ENCODE data around the gene DDX49.
"Not testable (repeated sequence)": the region's sequence is repeated elsewhere in the genome, so short reads cannot be mapped to it uniquely, and the experiment has no call there.

The DDX49 gene

GRCh38 chr19:18903156-18904037, 16.1 kb upstream of the DDX49 start:
- no peaks in the 10 kb centered on the region for H3K9me3 Mint-ChIP-seq
- no peak overlapping the region for H3K4me3 Mint-ChIP-seq
- no peaks in the 10 kb centered on the region for H3K27me3 Mint-ChIP-seq
- H3K27ac Mint-ChIP-seq: no peak overlapping the region
- H3K4me1 Mint-ChIP-seq: no peaks in the 10 kb centered on the region
- peaks cover 6% of the 10 kb centered on the region for H3K36me3 Mint-ChIP-seq

GRCh38 chr19:18904334-18905057, 15.0 kb upstream of the DDX49 start:
- H3K36me3 Mint-ChIP-seq: peaks cover 6% of the 10 kb centered on the region
- no peak overlapping the region for H3K27ac Mint-ChIP-seq
- no peaks in the 10 kb centered on the region for H3K9me3 Mint-ChIP-seq
- H3K27me3 Mint-ChIP-seq: no peaks in the 10 kb centered on the region
- H3K4me3 Mint-ChIP-seq: no peak overlapping the region
- peaks cover under 1% of the 10 kb centered on the region for H3K4me1 Mint-ChIP-seq

- Mint-ChIP-seq H3K36me3 (peaks cover 8% of the 10 kb centered on the region), H3K4me3 (no peak overlapping the region), H3K4me1 (peaks cover 4% of the 10 kb centered on the region), H3K27me3 (no peaks in the 10 kb centered on the region), H3K9me3 (no peaks in the 10 kb centered on the region), H3K27ac (no peak overlapping the region)
Observed at GRCh38 chr19:18905058-18905456, 14.5 kb upstream of the DDX49 start.

GRCh38 chr19:18905513-18906236, 13.8 kb upstream of the DDX49 start:
- no peaks in the 10 kb centered on the region for H3K27me3 Mint-ChIP-seq
- H3K4me3 Mint-ChIP-seq: no peak overlapping the region
- H3K36me3 Mint-ChIP-seq: peaks cover 8% of the 10 kb centered on the region
- H3K27ac Mint-ChIP-seq: no peak overlapping the region
- H3K9me3 Mint-ChIP-seq: no peaks in the 10 kb centered on the region
- H3K4me1 Mint-ChIP-seq: peaks cover 4% of the 10 kb centered on the region

GRCh38 chr19:18906605-18907519, 12.7 kb upstream of the DDX49 start:
- Mint-ChIP-seq H3K4me1 (peaks cover 4% of the 10 kb centered on the region), H3K36me3 (peaks cover 8% of the 10 kb centered on the region), H3K9me3 (no peaks in the 10 kb centered on the region), H3K27me3 (no peaks in the 10 kb centered on the region), H3K27ac (no peak overlapping the region), H3K4me3 (no peak overlapping the region)

- H3K4me3 Mint-ChIP-seq: no peak overlapping the region
- H3K9me3 Mint-ChIP-seq: no peaks in the 10 kb centered on the region
- no peaks in the 10 kb centered on the region for H3K27me3 Mint-ChIP-seq
- H3K27ac Mint-ChIP-seq: no peak overlapping the region
- H3K36me3 Mint-ChIP-seq: peaks cover 13% of the 10 kb centered on the region
- H3K4me1 Mint-ChIP-seq: peaks cover 16% of the 10 kb centered on the region
Observed at GRCh38 chr19:18908917-18909619, 10.4 kb upstream of the DDX49 start.

- peaks cover 19% of the 10 kb centered on the region for H3K4me1 Mint-ChIP-seq
- no peak overlapping the region for H3K27ac Mint-ChIP-seq
- no peaks in the 10 kb centered on the region for H3K9me3 Mint-ChIP-seq
- H3K27me3 Mint-ChIP-seq: no peaks in the 10 kb centered on the region
- H3K4me3 Mint-ChIP-seq: no peak overlapping the region
- peaks cover 13% of the 10 kb centered on the region for H3K36me3 Mint-ChIP-seq
Observed at GRCh38 chr19:18910010-18910409, 9.5 kb upstream of the DDX49 start.

GRCh38 chr19:18910801-18911436, 8.6 kb upstream of the DDX49 start:
- Mint-ChIP-seq H3K36me3 (peaks cover 12% of the 10 kb centered on the region), H3K27ac (no peak overlapping the region)

GRCh38 chr19:18912933-18913332, 6.6 kb upstream of the DDX49 start:
- no peaks in the 10 kb centered on the region for H3K9me3 Mint-ChIP-seq
- H3K36me3 Mint-ChIP-seq: peaks cover 12% of the 10 kb centered on the region
- H3K27ac Mint-ChIP-seq: no peak overlapping the region
- H3K4me1 Mint-ChIP-seq: peaks cover 39% of the 10 kb centered on the region
- H3K4me3 Mint-ChIP-seq: no peak overlapping the region
- no peaks in the 10 kb centered on the region for H3K27me3 Mint-ChIP-seq

More at GRCh38 chr19:18910801-18911436, 8.6 kb upstream of the DDX49 start:
- no peaks in the 10 kb centered on the region for H3K9me3 Mint-ChIP-seq
- no peaks in the 10 kb centered on the region for H3K27me3 Mint-ChIP-seq
- H3K4me3 Mint-ChIP-seq: no peak overlapping the region
- peaks cover 25% of the 10 kb centered on the region for H3K4me1 Mint-ChIP-seq

GRCh38 chr19:18913466-18913865, 6.0 kb upstream of the DDX49 start:
- no peak overlapping the region for H3K4me3 Mint-ChIP-seq
- peaks cover 12% of the 10 kb centered on the region for H3K36me3 Mint-ChIP-seq
- H3K27ac Mint-ChIP-seq: no peak overlapping the region
- no peaks in the 10 kb centered on the region for H3K9me3 Mint-ChIP-seq
- H3K27me3 Mint-ChIP-seq: no peaks in the 10 kb centered on the region
- peaks cover 43% of the 10 kb centered on the region for H3K4me1 Mint-ChIP-seq

GRCh38 chr19:18915639-18916038, 3.9 kb upstream of the DDX49 start:
- Mint-ChIP-seq H3K27ac (no peak overlapping the region), H3K27me3 (no peaks in the 10 kb centered on the region), H3K9me3 (no peaks in the 10 kb centered on the region), H3K4me3 (peak overlapping the region; percentile 52), H3K36me3 (peaks cover 11% of the 10 kb centered on the region), H3K4me1 (peaks cover 49% of the 10 kb centered on the region)

GRCh38 chr19:18917593-18917992, 1.9 kb upstream of the DDX49 start:
- not testable (repeated sequence) for H3K27me3 Mint-ChIP-seq, H3K9me3 Mint-ChIP-seq
- Mint-ChIP-seq H3K36me3 (peaks cover 11% of the 10 kb centered on the region), H3K4me1 (peaks cover 62% of the 10 kb centered on the region), H3K27ac (peak overlapping the region; percentile 46), H3K4me3 (peak overlapping the region; percentile 78)

- Mint-ChIP-seq H3K27ac (peak overlapping the region; percentile 97), H3K36me3 (peaks cover 8% of the 10 kb centered on the region), H3K4me3 (peak overlapping the region; percentile 97), H3K4me1 (peaks cover 49% of the 10 kb centered on the region), H3K27me3 (no peaks in the 10 kb centered on the region), H3K9me3 (no peaks in the 10 kb centered on the region)
Observed at GRCh38 chr19:18919900-18920214, 342 bp downstream of the DDX49 start.

- H3K27me3 Mint-ChIP-seq: no peaks in the 10 kb centered on the region
- peaks cover 8% of the 10 kb centered on the region for H3K36me3 Mint-ChIP-seq
- H3K9me3 Mint-ChIP-seq: no peaks in the 10 kb centered on the region
- H3K4me3 Mint-ChIP-seq: peak overlapping the region; percentile 97
- peak overlapping the region; percentile 97 for H3K27ac Mint-ChIP-seq
- peaks cover 45% of the 10 kb centered on the region for H3K4me1 Mint-ChIP-seq
Observed at GRCh38 chr19:18920400-18920799, 885 bp downstream of the DDX49 start.

All from activated naive CD4-positive, alpha-beta T cell treated with anti-CD3 and anti-CD28 coated beads, Interleukin-2, amount 50 U/mL, for 24 hours (primary cell).